ENCODE results near the gene ACYP2. TPM values are rescaled to one million over a fixed set of nuclear protein-coding genes. Genes with fewer than 3 reads are reported as not detected.

ACYP2 gene
- total RNA-seq, 1 donor from 2014 or later, result 5.9 TPM

- Mint-ChIP-seq H3K4me3 (no peak overlapping the region), H3K4me1 (peaks cover 35% of the 10 kb centered on the region), H3K9me3 (no peaks in the 10 kb centered on the region), H3K27me3 (ENCODE audit: low read depth) (no peaks in the 10 kb centered on the region), H3K36me3 (ENCODE audit: low read depth) (no peaks in the 10 kb centered on the region), H3K27ac (ENCODE audit: unreplicated experiment) (no peak overlapping the region)
- DNase-seq (ENCODE audit: low read depth, low spot score), result no peak
- no peak for TF ChIP-seq CTCF (conservative IDR thresholded peaks at IDR 0.05)
Measured at GRCh38 chr2:54164106-54164505, 48.7 kb downstream of the ACYP2 start.

GRCh38 chr2:54166121-54166773, 50.8 kb downstream of the ACYP2 start:
- H3K36me3 Mint-ChIP-seq (ENCODE audit: low read depth), result no peaks in the 10 kb centered on the region
- H3K27ac Mint-ChIP-seq (ENCODE audit: unreplicated experiment), result no peak overlapping the region
- peaks cover 30% of the 10 kb centered on the region for H3K4me1 Mint-ChIP-seq
- TF ChIP-seq CTCF (conservative IDR thresholded peaks at IDR 0.05), result no peak
- no peak overlapping the region for H3K4me3 Mint-ChIP-seq
- no peak for DNase-seq (ENCODE audit: low read depth, low spot score)
- no peaks in the 10 kb centered on the region for H3K27me3 Mint-ChIP-seq (ENCODE audit: low read depth)
- H3K9me3 Mint-ChIP-seq, result no peaks in the 10 kb centered on the region

GRCh38 chr2:54176577-54176976, 61.2 kb downstream of the ACYP2 start:
- no peaks in the 10 kb centered on the region for H3K36me3 Mint-ChIP-seq (ENCODE audit: low read depth)
- no peak overlapping the region for H3K27ac Mint-ChIP-seq (ENCODE audit: unreplicated experiment)
- TF ChIP-seq CTCF (conservative IDR thresholded peaks at IDR 0.05), result peak; percentile 41
- no peak overlapping the region for H3K4me3 Mint-ChIP-seq
- H3K27me3 Mint-ChIP-seq (ENCODE audit: low read depth), result no peaks in the 10 kb centered on the region
- H3K9me3 Mint-ChIP-seq, result no peaks in the 10 kb centered on the region
- peaks cover 5% of the 10 kb centered on the region for H3K4me1 Mint-ChIP-seq
- peak; percentile 14 for DNase-seq (ENCODE audit: low read depth, low spot score)

GRCh38 chr2:54183281-54183680, 67.9 kb downstream of the ACYP2 start:
- no peaks in the 10 kb centered on the region for H3K27me3 Mint-ChIP-seq (ENCODE audit: low read depth)
- no peak for DNase-seq (ENCODE audit: low read depth, low spot score)
- H3K9me3 Mint-ChIP-seq, result no peaks in the 10 kb centered on the region
- no peak overlapping the region for H3K27ac Mint-ChIP-seq (ENCODE audit: unreplicated experiment)
- H3K4me1 Mint-ChIP-seq, result peaks cover 4% of the 10 kb centered on the region
- no peak for TF ChIP-seq CTCF (conservative IDR thresholded peaks at IDR 0.05)
- no peak overlapping the region for H3K4me3 Mint-ChIP-seq
- no peaks in the 10 kb centered on the region for H3K36me3 Mint-ChIP-seq (ENCODE audit: low read depth)

GRCh38 chr2:54183972-54184371, 68.6 kb downstream of the ACYP2 start:
- no peaks in the 10 kb centered on the region for H3K9me3 Mint-ChIP-seq

More at GRCh38 chr2:54183972-54184371, 68.6 kb downstream of the ACYP2 start:
- TF ChIP-seq CTCF (conservative IDR thresholded peaks at IDR 0.05), result no peak
- Mint-ChIP-seq H3K4me1 (no peaks in the 10 kb centered on the region), H3K27me3 (ENCODE audit: low read depth) (no peaks in the 10 kb centered on the region), H3K36me3 (ENCODE audit: low read depth) (no peaks in the 10 kb centered on the region), H3K27ac (ENCODE audit: unreplicated experiment) (no peak overlapping the region), H3K4me3 (no peak overlapping the region)
- no peak for DNase-seq (ENCODE audit: low read depth, low spot score)

Data from neural crest cell (in vitro differentiated cells).